HG02759 (cell line): Measurements from ENCODE around the gene TNFAIP6.

Experiments
- ATAC-seq: cut with Tn5 transposase; IDR thresholded peaks from one replicate; pipeline ENCODE4 v1.9.1; 2021; ENCODE audit warnings: mild to moderate bottlenecking, moderate library complexity; ENCODE audit not compliant: unreplicated experiment

Gene TNFAIP6

GRCh38 chr2:151359768-151360461 lies 2.5 kb downstream of the TNFAIP6 start:
- no peak for ATAC-seq

- ATAC-seq = no peak
These were observed 4.4 kb downstream of the TNFAIP6 start for GRCh38 chr2:151361674-151362370.

GRCh38 chr2:151363709-151364108 lies 6.3 kb downstream of the TNFAIP6 start:
- peak; percentile 85 for ATAC-seq

- no peak for ATAC-seq
These were observed 10.2 kb downstream of the TNFAIP6 start for GRCh38 chr2:151367571-151367970.

GRCh38 chr2:151374436-151374835 lies 17.0 kb downstream of the TNFAIP6 start:
- ATAC-seq = peak; percentile 98

GRCh38 chr2:151379169-151379568 lies 21.8 kb downstream of the TNFAIP6 start:
- no peak for ATAC-seq

GRCh38 chr2:151380580-151381235 lies 23.3 kb downstream of the TNFAIP6 start:
- no peak for ATAC-seq

GRCh38 chr2:151381266-151381665 lies 23.9 kb downstream of the TNFAIP6 start:
- ATAC-seq = no peak

- no peak for ATAC-seq
These were observed 30.6 kb downstream of the TNFAIP6 start for GRCh38 chr2:151388011-151388410.

- ATAC-seq = no peak
These were observed 34.0 kb downstream of the TNFAIP6 start for GRCh38 chr2:151391436-151391835.

- ATAC-seq = no peak
These were observed 37.1 kb downstream of the TNFAIP6 start for GRCh38 chr2:151394509-151394908.

GRCh38 chr2:151395509-151396374 lies 38.4 kb downstream of the TNFAIP6 start:
- no peak for ATAC-seq

- no peak for ATAC-seq
These were observed 42.6 kb downstream of the TNFAIP6 start for GRCh38 chr2:151399981-151400380.

GRCh38 chr2:151401149-151401548 lies 43.8 kb downstream of the TNFAIP6 start:
- ATAC-seq = no peak

GRCh38 chr2:151403914-151404313 lies 46.5 kb downstream of the TNFAIP6 start:
- no peak for ATAC-seq

- no peak for ATAC-seq
These were observed 48.0 kb downstream of the TNFAIP6 start for GRCh38 chr2:151405376-151405775.

- ATAC-seq = no peak
These were observed 49.9 kb downstream of the TNFAIP6 start for GRCh38 chr2:151407281-151407680.

- ATAC-seq = no peak
These were observed 51.6 kb downstream of the TNFAIP6 start for GRCh38 chr2:151408788-151409600.

GRCh38 chr2:151409601-151410484 lies 52.5 kb downstream of the TNFAIP6 start, which contains the start of gene RIF1:
Gene RIF1, plus strand, starts transcription at chr2:151409902. Its CDS starts 522 bp downstream, at chr2:151410424.
- ATAC-seq = peak; percentile 94
